GM12892 (cell line): ENCODE measurements around the gene GRM1.

Experiments
- POLR2A ChIP-seq: IDR thresholded peaks from 2 replicates; pipeline ENCODE4 v1.6.1; 2011; ENCODE audit warnings: low read depth, low read length, control low read depth
- POLR2AphosphoS5 ChIP-seq: IDR thresholded peaks from 2 replicates; pipeline ENCODE4 v1.6.1; 2011; ENCODE audit warnings: low read depth, low read length, control low read depth
- TAF1 ChIP-seq: IDR thresholded peaks from 2 replicates; pipeline ENCODE4 v1.6.1; 2011; ENCODE audit warnings: low read depth, mild to moderate bottlenecking, control low read depth, low read length, borderline replicate concordance

DNA sequence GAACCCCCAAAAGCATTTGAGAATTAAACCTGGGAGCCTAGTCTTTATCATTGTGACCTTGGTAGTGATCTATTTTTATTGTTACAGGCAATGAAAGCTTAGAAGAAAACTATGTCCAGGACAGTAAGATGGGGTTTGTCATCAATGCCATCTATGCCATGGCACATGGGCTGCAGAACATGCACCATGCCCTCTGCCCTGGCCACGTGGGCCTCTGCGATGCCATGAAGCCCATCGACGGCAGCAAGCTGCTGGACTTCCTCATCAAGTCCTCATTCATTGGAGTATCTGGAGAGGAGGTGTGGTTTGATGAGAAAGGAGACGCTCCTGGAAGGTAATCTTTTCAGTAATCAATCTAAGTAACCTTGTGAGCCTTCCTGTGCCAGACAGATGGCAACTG lies 323.3 kb downstream of the GRM1 start:
- TF ChIP-seq TAF1 (no peak), POLR2AphosphoS5 (no peak), POLR2A (no peak)
